CD4-positive, alpha-beta T cell treated with Interleukin-17A for 1 hour (primary cell): ENCODE results near the gene PLCH2.
"Not testable (repeated sequence)": the region's sequence is repeated elsewhere in the genome, so short reads cannot be mapped to it uniquely, and the experiment has no call there.

Experiments used
- DNase-seq: peaks from one replicate; pipeline ENCODE4 v3.0.0-alpha.2; 2020

PLCH2 gene, protein sequence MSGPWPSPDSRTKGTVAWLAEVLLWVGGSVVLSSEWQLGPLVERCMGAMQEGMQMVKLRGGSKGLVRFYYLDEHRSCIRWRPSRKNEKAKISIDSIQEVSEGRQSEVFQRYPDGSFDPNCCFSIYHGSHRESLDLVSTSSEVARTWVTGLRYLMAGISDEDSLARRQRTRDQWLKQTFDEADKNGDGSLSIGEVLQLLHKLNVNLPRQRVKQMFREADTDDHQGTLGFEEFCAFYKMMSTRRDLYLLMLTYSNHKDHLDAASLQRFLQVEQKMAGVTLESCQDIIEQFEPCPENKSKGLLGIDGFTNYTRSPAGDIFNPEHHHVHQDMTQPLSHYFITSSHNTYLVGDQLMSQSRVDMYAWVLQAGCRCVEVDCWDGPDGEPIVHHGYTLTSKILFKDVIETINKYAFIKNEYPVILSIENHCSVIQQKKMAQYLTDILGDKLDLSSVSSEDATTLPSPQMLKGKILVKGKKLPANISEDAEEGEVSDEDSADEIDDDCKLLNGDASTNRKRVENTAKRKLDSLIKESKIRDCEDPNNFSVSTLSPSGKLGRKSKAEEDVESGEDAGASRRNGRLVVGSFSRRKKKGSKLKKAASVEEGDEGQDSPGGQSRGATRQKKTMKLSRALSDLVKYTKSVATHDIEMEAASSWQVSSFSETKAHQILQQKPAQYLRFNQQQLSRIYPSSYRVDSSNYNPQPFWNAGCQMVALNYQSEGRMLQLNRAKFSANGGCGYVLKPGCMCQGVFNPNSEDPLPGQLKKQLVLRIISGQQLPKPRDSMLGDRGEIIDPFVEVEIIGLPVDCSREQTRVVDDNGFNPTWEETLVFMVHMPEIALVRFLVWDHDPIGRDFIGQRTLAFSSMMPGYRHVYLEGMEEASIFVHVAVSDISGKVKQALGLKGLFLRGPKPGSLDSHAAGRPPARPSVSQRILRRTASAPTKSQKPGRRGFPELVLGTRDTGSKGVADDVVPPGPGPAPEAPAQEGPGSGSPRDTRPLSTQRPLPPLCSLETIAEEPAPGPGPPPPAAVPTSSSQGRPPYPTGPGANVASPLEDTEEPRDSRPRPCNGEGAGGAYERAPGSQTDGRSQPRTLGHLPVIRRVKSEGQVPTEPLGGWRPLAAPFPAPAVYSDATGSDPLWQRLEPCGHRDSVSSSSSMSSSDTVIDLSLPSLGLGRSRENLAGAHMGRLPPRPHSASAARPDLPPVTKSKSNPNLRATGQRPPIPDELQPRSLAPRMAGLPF (N-terminal part only)

DNA sequence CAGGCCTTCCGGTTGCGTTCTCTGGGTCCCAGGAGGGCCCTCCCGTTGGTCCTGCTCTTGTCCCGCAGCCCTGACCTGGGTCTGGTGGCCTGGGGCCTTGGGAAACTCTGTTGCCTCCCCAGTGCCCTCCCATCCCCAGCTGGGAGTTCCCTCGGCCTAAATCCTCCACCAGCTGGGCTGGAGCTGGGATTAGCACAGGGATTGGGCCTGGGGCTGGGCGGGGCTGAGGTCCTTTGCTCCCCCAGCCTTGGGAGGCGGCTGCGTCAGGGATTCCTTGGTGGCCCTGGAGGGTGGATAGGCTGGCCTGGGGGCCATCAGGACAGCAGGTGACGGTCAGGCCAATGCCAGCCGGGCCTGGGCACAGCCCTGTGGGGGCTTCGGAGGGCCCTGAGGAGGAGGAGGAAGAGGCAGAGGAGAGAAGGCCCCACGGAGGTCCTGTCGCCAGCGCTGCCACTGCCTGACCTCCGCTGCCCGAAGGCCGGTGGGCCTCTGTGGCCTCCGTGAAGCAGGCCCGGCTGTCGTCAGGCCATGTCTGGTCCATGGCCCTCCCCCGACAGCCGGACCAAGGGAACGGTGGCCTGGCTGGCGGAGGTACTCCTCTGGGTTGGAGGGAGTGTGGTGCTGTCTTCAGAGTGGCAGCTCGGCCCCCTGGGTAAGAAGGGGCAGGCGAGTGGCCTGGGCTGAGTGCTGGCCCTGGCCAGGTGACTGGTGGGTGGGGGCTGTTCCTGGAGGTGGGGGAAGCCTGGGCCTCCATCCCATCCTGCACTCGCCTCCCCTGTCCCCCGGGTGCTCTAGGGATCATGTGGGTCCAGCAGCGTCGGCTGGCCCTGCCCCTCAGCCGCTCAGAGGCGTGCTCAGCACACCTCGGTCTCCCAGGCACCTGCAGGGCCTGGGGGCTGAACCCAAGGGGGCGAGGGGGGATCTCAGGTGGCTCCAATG is at the start of gene PLCH2:
TSS of gene PLCH2 (plus strand) at position 229 of the 939 bp plus-strand sequence. CDS start at position 529, 300 bp downstream.
- DNase-seq = no peak

DNA sequence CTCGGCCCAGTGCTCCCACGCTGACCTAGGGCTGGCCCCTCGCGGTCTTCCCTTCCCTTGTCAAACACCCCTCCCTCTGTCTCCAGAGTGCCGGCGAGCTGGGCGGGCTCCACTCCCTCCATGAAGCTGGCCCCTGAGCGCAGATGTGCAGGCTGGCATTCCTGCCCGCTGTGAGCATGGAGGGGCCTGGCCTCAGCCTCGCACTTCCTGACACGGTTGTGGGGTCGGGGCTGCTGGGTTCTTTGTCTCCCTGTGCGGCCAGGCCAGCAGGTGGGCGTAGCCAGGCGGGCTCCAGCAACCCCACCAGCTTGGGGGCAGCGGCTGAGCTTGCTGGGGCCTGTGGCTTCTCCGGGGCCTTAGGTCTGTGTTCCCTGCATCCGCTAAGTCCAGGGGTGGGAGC is 49.5 kb upstream of the PLCH2 start:
- DNase-seq = no peak

DNA sequence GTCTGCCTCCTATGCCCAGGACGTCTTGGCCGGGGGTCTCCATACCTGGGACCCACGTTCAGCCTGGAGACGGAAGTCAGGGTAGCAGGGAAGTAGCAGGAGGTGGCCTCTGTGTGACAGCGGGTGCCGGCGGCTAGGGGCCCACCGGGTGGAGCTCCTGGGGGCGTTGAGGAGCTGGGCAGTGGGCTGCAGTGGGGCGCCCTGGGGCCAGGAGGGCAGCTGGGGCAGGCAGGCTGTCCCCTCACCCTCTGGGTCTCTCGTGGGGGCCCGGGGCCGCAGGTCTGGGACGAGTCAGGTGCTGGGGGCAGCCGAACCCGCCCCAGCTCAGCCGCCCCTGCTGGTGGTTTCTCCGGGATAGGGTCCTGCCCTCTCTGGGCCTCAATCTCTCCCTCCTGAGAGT is 49.0 kb upstream of the PLCH2 start:
- no peak for DNase-seq

DNA sequence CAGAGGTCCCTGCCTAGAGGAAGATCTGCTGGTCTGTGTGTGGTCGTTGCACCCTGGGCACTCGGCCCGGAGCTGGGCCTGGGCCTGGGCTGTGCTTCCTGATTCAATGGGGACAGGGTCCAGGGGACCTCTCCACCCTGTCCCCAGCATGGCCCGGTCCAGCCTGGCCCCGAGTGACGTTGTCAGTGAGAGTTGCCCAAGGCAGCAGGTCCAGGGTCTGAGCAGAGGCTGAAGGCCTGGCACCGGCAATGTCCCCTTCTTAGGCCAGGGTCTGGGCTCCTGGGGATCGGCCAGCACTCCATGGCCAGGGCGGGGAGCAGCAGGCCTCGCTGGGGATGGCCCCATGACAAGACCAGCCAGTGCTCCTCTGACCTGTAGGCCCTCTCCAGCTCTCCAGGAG is 48.1 kb upstream of the PLCH2 start:
- no peak for DNase-seq

DNA sequence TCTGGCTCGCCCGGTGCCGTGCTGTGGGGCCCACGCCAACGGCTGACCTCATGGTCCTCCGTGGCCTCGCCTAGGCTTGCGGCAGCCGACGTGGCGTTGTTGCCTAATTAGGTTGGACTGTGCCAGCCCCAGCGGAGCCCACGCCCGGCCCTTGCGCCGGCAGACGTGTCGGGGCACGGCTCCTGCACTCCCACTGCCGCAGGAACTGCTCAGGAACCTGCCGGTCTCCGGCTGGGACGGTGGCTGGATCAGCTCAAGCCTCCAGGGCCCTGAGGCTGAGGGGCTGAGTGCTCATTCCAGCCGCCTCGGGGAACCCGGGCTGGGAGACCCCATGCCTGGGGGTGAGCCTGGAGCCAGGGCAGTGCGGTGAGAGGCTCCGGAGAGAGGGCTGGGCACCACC is 47.6 kb upstream of the PLCH2 start:
- no peak for DNase-seq

- DNase-seq = no peak
These were observed 46.1 kb upstream of the PLCH2 start for GRCh38 chr1:2429780-2430591.

DNA sequence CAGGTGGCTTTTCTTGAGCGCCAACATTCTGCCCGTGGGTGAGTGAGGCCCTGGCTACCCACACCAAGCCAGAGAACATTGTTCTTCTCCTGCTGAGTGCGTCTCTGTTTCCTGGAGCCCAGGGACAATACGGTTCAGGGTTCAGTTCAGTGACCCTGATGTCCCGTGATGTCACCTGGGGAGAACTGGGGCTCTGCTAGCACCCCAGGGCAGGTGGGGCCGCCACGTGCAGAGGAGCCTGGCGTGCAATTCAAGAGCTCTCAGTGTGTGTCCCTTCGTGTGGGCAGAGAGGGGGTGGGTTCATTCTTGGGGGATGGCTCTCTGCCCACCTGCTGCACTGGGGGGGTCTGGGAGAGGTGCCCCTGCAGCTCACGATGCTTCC is 45.5 kb upstream of the PLCH2 start:
- DNase-seq = no peak

- DNase-seq = no peak
These were observed 45.0 kb upstream of the PLCH2 start for GRCh38 chr1:2431103-2431502.

- no peak for DNase-seq
These were observed 44.6 kb upstream of the PLCH2 start for GRCh38 chr1:2431518-2431917.

DNA sequence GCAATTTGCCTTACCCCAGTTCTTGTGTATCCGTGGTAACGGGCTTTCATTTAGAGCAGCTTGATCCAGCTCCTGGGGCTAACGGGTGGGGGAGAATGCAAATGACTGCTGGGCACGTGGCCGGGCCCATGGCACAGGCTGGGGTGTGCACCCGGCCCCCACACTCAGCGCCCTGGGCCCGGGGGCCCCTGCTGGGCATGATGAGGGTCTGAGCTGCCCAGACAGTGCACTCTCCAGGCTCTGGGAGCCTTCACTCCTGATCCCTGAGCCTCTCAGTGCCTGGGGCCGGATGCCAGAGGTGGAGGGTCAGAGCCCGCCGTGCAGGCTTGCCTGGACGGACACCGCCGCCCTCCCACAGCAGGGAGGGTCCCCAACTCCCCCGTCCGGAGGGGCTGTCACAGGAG is 43.6 kb upstream of the PLCH2 start:
- no peak for DNase-seq

GRCh38 chr1:2433196-2433595 is 42.9 kb upstream of the PLCH2 start:
- DNase-seq = no peak

GRCh38 chr1:2433936-2434655 is 42.0 kb upstream of the PLCH2 start:
- no peak for DNase-seq

- no peak for DNase-seq
These were observed 41.0 kb upstream of the PLCH2 start for GRCh38 chr1:2435091-2435490.

- no peak for DNase-seq
These were observed 40.2 kb upstream of the PLCH2 start for GRCh38 chr1:2435746-2436355.

GRCh38 chr1:2436876-2437275 is 39.2 kb upstream of the PLCH2 start:
- no peak for DNase-seq

GRCh38 chr1:2437617-2438016 is 38.5 kb upstream of the PLCH2 start:
- DNase-seq = no peak

DNA sequence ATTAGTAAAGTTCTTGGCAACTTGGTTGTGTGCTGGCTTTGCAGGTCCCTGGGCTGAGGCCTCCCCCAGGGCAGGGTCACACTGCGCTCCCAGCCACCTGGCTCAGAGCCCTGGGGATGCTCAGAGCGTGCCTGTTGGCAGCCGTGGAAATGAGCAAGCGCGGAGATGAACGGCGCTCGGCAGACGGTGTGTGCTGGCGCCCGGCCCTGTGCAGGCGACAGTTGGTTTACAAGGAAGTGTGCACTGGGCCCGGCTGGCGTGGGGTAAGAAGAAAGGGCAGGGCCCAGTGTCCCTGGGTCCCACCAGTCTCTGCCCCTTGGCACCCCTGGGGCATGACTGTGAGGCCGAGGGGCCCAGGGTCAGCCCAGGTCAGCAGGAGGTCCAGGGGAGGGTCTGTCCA is 38.1 kb upstream of the PLCH2 start:
- no peak for DNase-seq

- DNase-seq = no peak
These were observed 37.4 kb upstream of the PLCH2 start for GRCh38 chr1:2438641-2439040.

DNA sequence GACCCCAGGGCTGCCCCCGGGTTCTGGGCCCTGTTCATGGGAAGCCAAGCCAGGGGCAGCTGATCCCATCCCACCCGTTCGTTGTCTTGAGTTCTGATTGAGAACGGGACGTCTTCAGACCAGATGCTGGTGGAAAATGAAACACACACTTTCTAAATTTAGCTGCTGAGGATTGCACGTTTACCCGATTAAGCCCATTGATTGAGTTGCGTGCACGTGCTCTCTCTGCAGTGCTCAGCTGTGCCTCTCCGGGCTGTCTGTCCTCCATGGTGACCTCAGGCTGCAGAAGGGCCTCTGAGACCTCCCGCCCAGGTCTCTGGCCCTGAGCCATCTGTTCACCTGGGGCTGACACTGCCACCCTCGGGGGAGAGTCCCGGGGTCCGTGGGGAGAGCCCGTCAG is 36.7 kb upstream of the PLCH2 start:
- no peak for DNase-seq

GRCh38 chr1:2440346-2440745 is 35.7 kb upstream of the PLCH2 start:
- not testable (repeated sequence) for DNase-seq
